HG02610 (cell line): Measurements from ENCODE around the gene MCU.
A peak's percentile ranks its signal among the peaks of the same experiment; 100 is the strongest.
"Not testable (repeated sequence)": the region's sequence is repeated elsewhere in the genome, so short reads cannot be mapped to it uniquely, and the experiment has no call there.

ENCODE experiments used
- ATAC-seq: cut with Tn5 transposase; IDR thresholded peaks from one replicate; pipeline ENCODE4 v1.9.1; 2021; ENCODE audit warnings: mild to moderate bottlenecking, moderate library complexity; ENCODE audit not compliant: unreplicated experiment

Gene MCU

DNA sequence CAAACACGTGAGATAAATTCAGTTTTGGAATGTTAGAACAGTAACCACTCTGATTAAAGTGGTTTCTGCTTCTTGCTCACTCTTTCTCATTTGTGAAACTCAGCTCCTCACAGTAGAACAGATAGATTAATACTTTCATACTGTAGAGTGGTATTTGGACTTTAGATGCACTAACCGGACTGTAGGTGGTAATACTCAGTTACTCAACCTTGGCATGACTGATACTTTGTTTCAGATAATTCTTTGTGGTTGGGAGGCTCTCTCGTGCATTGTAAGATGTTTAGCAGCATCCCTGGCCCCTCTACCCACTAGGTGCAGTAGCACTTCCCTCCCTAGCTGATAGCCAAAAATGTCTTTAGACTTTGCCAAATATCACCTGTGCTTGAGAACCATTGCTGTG is 37.6 kb downstream of the MCU start:
- ATAC-seq = peak; percentile 95

DNA sequence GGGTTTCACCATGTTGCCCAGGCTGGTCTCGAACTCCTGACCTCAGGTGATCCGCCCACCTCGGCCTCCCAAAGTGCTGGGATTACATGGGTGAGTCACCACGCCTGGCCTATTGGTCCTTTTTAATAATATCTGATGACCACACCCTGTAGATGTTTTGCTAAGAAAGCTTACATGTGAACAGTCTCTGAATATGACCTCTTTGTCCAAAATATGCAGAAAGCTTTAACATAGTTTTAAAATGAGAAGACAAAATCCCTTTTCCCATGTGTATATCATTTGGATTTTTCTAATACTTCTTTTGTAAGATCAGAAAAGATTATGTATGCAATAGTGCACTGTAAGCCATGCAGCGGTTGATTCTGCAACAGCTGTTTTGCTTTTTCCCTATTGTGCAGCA is 38.5 kb downstream of the MCU start:
- no peak for ATAC-seq

DNA sequence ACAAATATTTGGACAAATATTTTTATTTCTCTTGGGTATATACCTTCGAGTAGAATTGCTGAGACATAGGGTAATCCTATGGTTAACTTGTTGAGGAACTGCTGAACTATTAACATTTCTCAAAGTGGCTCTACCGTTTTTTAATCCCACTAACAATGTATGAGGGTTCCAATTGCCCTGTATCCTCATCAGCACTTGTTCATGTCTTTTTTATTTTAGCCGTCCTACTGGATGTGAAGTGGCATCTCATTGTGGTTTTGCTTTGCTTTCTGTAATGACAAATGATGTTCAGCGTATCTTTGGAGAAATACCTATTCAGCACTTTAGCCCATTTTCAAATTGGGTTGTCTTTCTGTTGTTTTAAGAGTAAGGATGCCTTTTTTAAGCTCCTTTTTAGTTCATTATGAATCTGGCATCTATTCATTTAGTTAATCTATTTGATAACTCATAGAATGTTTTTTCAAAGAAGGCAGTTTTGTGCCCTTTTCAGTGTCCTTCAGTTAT is 40.0 kb downstream of the MCU start:
- ATAC-seq = no peak

DNA sequence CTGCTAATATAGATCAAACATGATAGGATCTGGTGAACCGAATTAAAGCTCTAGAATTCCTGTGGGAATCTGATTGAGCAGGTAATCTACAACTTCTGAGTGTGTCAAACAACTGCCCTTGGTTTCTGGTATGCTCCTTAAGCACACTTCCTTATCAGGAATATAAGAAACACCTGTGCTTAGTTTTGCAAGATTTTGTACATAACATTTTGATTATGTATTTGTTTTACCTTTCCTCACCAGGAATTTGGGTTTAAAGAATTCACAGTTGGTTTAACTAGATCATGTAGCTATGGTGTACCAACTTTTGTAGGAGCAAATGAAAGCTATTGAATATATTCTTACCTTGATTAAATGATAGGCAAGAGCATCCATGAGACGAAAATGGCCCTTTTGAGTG is 40.6 kb downstream of the MCU start:
- no peak for ATAC-seq

DNA sequence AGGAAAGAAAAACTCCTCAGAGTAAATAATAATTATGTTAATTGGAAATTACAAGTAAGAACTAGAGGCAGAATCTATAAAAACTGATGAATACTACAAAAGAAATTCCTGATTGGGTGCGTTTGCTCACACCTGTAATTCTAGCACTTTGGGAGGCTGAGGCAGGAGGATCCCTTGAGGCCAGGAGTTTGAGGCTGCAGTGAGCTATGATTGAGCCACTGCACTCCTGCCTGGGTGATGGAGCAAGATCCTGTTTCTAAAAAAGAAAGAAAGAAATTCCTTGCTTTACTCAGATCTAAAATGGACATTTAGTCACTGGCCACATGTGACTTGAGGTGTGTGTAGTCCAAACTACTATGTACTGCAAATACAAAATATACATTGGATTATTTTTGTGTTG is 42.0 kb downstream of the MCU start:
- no peak for ATAC-seq

DNA sequence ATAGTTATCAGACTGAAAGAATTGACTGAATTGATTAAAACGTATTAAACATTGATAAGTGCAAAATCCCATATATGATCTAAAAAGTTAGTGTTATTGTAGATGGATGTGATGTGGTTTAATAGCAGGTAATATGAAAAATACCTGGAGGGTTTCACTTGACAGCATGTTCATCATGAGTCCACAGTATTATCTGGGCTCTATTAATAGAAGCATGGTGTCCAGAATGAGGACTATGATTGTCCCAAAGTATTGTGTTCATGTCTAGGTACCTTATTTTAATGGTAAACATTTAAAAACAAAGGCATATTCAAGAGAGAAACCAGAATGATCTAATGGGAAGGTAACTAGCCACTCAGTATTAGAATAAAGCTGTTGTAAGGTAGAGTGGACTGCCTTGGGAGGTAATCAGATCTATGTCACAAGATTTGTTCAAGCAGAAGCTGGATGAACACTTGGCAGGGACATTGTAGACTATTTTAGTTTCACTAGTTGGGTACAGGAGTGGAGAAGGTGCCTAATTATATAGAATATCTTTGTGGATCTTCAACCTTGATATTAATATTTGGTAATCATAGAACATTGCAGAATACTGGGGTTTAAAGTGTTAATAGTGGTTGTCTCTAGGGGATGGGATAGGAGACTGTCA is 43.5 kb downstream of the MCU start:
- ATAC-seq = no peak

DNA sequence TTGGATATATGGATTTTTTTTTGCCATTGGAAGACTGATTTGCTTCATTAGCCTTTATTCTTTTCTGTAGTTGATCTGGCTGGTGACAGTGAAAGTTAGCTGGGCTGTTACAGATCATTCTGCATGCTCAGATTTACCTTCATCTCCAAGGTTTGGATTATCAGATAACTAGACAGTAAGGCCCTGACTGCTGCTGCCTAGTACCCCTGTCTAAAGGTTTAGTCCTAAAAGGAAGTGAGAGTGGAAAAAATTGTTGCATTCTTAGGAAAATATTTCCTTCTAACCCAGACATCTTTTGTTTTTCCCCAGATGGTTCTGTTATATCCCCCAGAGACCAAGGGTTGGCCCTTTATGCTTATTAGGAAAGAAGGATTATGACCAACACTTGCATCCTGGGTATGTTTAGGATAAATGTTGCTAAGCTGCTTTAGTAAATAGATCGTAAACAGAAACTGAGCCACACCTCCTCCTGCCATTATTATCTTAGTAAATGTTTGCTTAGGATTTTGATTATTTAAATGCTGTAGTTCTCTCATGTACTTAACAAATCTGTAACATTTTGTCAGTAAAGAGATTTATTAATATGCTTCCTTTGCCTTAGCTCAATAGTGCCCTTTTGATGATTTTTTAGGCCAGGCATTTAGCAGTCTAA is 44.4 kb downstream of the MCU start:
- no peak for ATAC-seq

DNA sequence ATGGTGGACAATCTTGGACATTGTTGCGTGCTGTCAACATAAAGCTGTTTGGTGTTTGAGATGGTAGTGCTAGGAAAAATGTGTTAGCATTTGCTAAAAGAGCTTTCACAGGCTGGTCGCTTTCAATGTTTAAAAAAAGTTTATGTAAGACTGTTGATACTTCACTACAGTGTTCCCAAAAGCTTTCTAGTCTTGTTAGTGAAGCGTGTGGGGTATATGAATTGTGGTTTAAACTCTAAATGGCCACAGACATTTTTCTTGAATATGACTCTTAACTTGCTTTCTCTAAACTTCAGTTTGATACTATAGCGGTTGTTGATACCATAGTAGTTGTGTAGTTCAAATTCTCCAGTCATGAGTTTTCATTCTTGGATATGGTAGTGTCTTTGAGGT is 44.9 kb downstream of the MCU start:
- no peak for ATAC-seq

DNA sequence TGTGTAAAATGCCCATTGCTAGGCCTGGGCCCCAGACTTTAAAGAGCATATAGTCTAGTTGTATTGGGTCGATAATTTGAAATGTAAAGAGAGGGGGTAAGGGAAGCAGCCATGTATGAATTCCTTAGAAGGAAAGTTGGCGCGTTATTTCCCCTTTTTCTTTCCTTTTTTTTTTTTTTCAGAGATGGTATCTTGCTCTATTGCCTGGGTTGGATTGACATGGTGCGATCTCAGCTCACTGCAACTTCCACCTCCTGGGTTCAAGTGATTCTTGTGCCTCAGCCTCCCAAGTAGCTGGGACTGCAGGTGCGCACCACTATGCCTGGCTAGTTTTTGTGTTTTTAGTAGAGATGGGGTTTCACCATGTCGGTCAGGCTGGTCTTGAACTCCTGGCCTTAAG is 45.4 kb downstream of the MCU start:
- not testable (repeated sequence) for ATAC-seq

DNA sequence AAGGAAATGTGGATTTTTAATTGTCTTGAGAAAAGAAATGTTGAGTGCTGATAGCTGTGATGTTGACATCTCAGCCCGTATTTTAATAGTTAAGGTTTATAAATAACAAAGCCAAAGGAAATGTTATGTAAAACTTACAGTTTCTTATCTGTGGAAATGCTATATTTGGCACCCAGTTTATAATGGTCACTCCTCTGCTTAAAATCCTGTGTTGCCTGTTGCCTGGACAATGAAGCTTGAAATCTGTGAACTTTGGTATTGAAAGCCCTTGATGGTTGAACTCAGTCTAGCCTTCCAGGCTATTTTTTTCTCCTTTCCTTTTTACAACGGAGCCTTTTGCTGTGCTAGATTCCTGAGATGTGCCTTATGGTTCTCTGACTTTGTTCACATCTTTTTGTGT is 46.5 kb downstream of the MCU start:
- no peak for ATAC-seq

DNA sequence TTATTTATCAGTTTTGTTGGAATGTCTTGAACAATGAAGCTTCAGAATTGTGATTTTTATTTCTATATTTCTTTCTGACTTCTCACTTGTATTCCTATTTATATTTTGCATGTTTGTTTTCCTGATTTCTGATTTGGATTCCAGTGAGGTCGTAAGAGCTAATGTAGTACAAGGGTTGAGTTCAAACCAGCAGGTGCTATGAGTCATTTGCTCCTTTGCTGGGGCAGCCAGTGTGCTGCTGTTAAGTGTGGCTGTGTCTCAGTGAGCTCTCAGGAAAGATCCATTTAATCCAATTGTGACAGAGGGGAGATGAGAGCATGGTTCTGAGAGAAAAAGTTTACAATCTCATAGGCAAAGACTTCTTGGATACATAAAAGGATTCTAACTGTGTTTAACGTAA is 48.6 kb downstream of the MCU start:
- ATAC-seq = no peak

DNA sequence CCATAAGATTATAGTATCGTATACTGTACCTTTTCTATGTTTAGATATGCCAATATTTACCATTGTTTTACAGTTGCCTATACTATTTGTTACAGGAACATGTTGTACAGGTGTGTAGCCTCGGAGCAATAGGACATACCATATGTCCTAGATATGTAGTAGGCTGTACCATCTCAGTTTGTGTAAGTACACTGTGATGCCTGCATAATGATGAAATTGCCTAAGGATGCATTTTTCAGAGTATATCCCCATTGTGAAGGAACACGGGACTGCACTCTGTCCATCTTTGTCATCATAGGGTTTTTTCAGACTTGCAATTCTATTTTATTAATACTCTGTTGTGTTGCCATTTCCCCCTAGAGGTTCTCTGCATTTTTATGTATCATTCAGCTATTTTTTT is 50.1 kb downstream of the MCU start:
- no peak for ATAC-seq

DNA sequence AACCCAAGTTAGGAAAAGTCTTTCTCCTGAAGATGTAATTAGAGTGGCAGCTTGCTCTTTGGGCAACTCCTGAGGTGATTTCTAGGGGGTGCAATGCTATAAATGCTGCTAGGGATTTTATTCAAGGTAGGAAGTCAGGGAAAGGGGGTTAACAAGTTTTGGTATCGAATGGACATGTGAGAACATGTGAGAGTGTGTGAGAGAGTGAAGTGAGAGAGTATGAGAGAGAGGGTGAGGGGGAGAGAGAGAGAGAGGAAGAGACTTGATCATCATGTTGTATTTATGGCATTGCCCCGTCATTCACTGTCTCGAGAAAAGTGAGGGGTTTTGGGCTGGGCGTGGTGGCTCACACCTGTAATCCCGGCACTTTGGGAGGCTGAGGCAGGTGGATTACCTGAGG is 50.9 kb downstream of the MCU start:
- no peak for ATAC-seq

DNA sequence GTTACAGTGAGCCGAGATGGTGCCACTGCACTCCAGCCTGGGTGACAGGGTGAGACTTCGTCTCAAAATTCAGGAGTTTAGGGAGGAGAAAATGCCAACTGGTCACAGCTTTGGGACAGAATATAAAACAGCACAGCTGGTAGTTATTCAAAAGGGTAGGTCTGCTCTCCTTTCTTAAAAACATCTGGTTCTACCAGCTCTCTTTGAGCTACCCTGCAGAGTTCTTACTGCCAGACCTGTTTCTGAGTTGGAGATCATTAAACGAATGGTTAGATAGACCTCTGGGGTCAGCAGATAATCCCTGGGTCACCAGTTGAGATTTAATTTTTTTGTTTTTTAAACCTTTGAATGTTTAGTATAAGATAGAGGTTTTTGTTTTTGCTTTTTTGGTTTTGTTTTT is 52.6 kb downstream of the MCU start:
- ATAC-seq = no peak

DNA sequence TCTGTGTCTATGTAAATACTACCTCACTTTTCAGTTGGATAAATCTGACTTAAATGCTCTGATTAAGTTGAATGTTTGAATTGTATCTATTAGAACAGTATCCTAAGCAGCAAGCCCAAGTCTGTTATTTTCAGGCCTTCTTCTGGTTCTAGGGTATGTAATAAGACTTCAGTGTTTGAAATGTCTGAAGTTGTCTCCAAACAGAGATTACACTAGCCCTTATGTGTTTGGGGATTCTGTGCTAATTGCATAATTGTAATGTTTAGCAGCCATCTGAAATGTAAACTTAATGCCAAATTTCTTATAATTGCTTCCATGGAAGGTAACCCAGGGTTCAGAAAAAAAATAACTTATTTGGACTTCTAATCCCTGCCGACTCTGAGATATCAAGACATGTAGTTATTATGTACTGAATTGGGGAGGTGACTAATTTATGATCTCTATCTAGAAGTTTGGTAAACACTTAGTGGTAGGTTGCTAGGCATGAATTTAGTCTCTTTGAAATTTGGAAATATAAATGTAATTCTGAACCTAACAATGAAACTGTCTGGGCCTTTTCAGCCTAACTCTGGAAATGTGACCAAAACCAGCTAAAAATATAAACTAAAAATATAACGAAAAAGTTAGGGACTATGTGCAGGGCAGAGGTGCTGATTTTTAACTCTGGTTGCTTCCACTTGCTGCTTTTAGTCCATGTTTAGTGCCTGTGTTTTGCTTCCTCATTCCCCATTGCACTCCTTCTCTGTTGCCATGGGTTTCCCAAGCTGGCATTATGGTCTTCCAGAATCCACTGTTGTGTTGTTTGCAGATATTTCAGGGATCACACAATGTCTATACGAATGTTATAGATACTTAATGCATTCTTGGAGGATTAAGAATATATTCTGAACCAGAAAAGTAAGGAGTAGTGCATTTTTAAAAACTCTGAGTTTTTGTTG is 54.8 kb downstream of the MCU start:
- ATAC-seq = no peak

DNA sequence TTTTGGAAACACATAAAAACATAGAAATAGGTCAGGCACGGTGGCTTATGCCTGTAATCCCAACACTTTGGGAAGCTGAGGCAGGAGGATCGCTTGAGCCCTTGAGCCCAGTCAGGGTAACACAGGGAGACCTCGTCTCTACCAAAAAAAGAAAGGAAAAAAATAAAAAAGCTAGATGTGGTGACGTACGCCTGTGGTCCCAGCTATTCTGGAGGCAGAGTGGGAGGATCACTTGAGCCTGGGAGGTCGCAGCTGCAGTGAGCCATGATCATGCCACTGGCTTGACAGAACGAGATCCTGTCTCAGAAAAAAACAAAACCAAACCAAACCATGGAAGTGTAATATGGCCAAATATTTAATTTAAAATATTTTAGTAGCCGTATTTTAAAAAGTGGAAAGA is 55.6 kb downstream of the MCU start:
- no peak for ATAC-seq

DNA sequence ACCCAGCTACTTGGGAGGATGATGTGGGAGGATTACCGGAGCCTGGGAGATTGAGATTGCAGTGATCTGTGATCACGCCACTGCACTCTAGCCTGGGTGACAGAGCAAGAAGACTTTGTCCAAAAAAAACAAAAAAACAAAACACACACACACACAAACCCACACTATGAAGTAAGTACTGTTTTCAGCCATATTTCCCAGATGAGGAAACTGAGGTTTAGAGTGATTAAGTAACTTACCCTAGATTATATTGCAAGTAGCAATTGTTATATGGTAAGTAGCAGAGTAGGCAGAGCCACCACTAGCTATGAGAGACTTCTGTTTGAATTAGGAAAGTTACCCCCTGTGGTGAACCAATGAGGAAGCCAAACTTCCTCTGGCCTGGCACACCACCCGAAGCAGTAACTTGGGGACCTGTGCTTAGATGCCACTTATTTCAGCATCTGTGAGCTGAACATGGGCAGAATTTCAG is 61.9 kb downstream of the MCU start:
- no peak for ATAC-seq

DNA sequence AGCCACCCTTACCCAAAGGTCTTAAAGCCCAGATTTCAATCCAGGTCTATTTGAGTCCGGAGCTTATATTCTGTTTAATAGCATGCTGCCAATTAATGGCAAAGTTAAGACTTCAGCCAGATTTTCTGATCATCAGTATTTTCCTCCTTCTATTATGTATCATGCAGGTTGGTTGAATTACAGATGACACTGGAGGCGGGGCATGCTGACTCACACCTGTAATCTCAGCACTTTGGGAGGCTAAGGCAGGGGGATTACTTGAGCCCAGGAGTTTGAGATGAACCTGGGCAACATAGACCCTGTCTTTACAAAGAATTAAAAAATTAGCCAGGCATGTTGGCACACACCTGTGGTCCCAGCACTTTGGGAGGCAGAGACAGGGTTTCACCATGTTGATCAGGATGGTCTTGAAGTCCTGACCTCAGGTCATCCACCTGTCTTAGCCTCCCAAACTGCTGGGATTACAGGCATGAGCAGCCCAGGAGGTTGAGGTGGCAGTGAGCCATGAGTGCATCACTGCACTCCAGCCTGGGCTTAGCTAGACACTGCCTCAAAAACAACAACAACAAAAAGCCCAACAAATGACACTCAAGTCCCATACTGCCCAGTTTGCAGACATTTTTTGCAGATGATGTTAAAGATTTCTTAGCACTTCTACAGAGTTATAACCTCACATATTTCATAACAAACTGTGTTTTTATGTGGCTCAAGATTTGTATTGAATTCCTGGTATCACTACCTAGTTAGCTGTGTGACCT is 62.5 kb downstream of the MCU start:
- no peak for ATAC-seq

DNA sequence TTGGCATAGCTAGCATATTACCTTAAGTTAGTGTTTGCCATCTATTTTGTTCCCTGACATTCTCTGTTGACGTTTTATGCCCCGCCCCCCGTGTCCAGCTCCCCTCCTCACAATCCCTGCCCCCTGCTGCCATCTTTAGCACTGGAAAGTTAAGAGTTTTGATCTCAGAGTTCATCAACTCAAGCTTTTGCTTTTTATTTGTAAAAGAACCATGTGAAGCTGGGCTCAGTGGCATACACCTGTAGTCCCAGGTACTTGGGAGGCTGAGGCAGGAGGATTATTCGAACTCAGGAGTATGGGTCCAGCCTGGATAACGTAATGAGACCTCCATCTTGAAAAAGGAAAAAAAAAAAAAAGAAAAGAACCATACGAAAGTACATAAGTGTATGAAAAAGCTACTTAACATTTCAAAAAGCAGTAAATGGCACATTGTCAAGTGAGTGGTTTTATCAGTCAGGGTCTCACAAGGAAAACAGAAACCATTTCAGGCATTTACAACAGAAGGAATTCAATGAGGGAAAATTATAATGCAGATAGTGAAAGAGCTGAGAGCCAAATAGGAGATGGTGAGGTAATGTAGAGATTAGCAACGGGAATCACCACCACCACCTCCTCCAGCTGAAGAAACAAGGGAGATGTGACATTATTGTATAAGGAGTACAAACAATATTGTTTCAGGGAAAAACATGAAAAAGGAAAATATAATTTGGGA is 64.9 kb downstream of the MCU start:
- no peak for ATAC-seq

DNA sequence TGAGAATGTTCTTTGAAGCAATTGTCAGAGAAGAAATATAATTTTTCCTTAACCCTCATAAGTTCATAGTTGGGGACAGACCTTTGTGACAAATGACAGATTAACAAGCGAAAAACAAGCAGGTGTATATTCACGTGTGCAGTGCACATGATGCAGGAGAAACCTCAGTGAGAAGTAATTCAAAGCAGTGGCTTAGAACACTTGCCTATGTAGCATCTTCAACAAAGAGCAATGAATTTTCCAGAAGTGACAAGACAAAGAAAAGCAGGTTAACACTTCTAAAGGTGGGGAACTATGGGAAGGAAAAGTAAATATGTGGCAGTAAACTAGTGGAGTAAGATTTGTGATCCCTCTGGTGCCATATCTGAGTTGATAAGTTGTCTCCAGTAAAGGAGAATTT is 65.8 kb downstream of the MCU start:
- no peak for ATAC-seq
